DOHH2 (cell line): ENCODE data around the gene SH2D2A.

Experiments used
- H3F3A ChIP-seq: fragments of 200-600 bp; sonication (generic), shearing (Covaris generic); 2 replicates; pipeline ENCODE4 v1.6.0; 2016; ENCODE audit warnings: antibody characterized with exemption, mild to moderate bottlenecking; ENCODE audit not compliant: control insufficient read depth, insufficient read depth
- H3K27ac ChIP-seq: fragments of 200-600 bp; sonication (generic); 2 replicates; pipeline ENCODE4 v1.5.1; 2014; ENCODE audit warnings: low read depth, mild to moderate bottlenecking, low read length, moderate library complexity
- H3K27me3 ChIP-seq: fragments of 200-600 bp; sonication (generic); 2 replicates; pipeline ENCODE4 v1.6.1; 2014; ENCODE audit warnings: mild to moderate bottlenecking, low read length, mixed read lengths; ENCODE audit not compliant: control insufficient read depth
- H3K36me3 ChIP-seq: fragments of 200-600 bp; sonication (generic); 2 replicates; pipeline ENCODE4 v1.6.1; 2014; ENCODE audit warnings: mild to moderate bottlenecking, low read length, moderate library complexity, mixed read lengths; ENCODE audit not compliant: control insufficient read depth
- H3K4me1 ChIP-seq: fragments of 200-600 bp; sonication (generic); 2 replicates; pipeline ENCODE4 v1.6.1; 2014; ENCODE audit warnings: mild to moderate bottlenecking, low read length, mixed read lengths; ENCODE audit not compliant: control insufficient read depth
- H3K4me2 ChIP-seq: fragments of 200-600 bp; sonication (generic); 2 replicates; pipeline ENCODE4 v1.6.0; 2014; ENCODE audit warnings: mild to moderate bottlenecking, low read length, moderate library complexity
- H3K4me3 ChIP-seq: fragments of 200-600 bp; sonication (generic); 2 replicates; pipeline ENCODE4 v1.5.1; 2014; ENCODE audit warnings: mild to moderate bottlenecking, low read length, mixed read lengths
- H3K79me2 ChIP-seq: fragments of 200-600 bp; sonication (generic); 2 replicates; pipeline ENCODE4 v1.6.1; 2014; ENCODE audit warnings: mild to moderate bottlenecking, low read length, mixed read lengths; ENCODE audit not compliant: control insufficient read depth
- H3K9me2 ChIP-seq: fragments of 200-600 bp; sonication (generic); replicated peaks from 2 replicates; pipeline ENCODE4 v1.6.1; 2014; ENCODE audit warnings: mild to moderate bottlenecking, low read length, mixed read lengths; ENCODE audit not compliant: control insufficient read depth
- H3K9me3 ChIP-seq: fragments of 200-600 bp; sonication (generic); 2 replicates; pipeline ENCODE4 v1.6.1; 2014; ENCODE audit warnings: antibody characterized with exemption, low read length, mixed read lengths; ENCODE audit not compliant: control insufficient read depth, insufficient read depth
- H4K20me1 ChIP-seq: fragments of 200-600 bp; sonication (generic); 2 replicates; pipeline ENCODE4 v1.6.0; 2014; ENCODE audit warnings: low read depth, mild to moderate bottlenecking, antibody characterized with exemption, low read length, moderate library complexity; ENCODE audit not compliant: control insufficient read depth, insufficient read depth
- CTCF ChIP-seq: fragments of 200-600 bp; sonication (generic); IDR thresholded peaks from one replicate; pipeline ENCODE4 v1.5.1; 2014; ENCODE audit warnings: antibody characterized with exemption, mild to moderate bottlenecking, low read depth, low read length; ENCODE audit not compliant: poor library complexity, severe bottlenecking
- EZH2phosphoT487 ChIP-seq: fragments of 200-600 bp; sonication (generic); IDR thresholded peaks from 2 replicates; pipeline ENCODE4 v1.6.1; 2017; ENCODE audit warnings: borderline replicate concordance, mild to moderate bottlenecking, antibody characterized with exemption, low read length, moderate library complexity, mixed read lengths

The SH2D2A gene

GRCh38 chr1:156828400-156829124 lies 11.9 kb upstream of the SH2D2A start:
- no peaks in the 10 kb centered on the region for H3F3A ChIP-seq
- H3K27ac ChIP-seq, result no peak overlapping the region
- no peaks in the 10 kb centered on the region for H3K36me3 ChIP-seq
- H3K79me2 ChIP-seq, result no peaks in the 10 kb centered on the region
- H3K4me3 ChIP-seq, result no peak overlapping the region
- H3K27me3 ChIP-seq, result peaks cover 45% of the 10 kb centered on the region
- no peak overlapping the region for H3K4me2 ChIP-seq
- no peaks in the 10 kb centered on the region for H4K20me1 ChIP-seq
- no peaks in the 10 kb centered on the region for H3K9me2 ChIP-seq
- no peaks in the 10 kb centered on the region for H3K4me1 ChIP-seq
- H3K9me3 ChIP-seq, result no peaks in the 10 kb centered on the region
- TF ChIP-seq EZH2phosphoT487, result no peak
- TF ChIP-seq CTCF, result no peak

- H3K36me3 ChIP-seq, result no peaks in the 10 kb centered on the region
- no peak overlapping the region for H3K27ac ChIP-seq
- no peak overlapping the region for H3K4me2 ChIP-seq
- no peaks in the 10 kb centered on the region for H3K9me3 ChIP-seq
- peaks cover 48% of the 10 kb centered on the region for H3K27me3 ChIP-seq
- no peaks in the 10 kb centered on the region for H4K20me1 ChIP-seq
- H3K4me1 ChIP-seq, result no peaks in the 10 kb centered on the region
- no peaks in the 10 kb centered on the region for H3K9me2 ChIP-seq
- H3F3A ChIP-seq, result no peaks in the 10 kb centered on the region
- no peak for TF ChIP-seq CTCF
- TF ChIP-seq EZH2phosphoT487, result no peak
- H3K4me3 ChIP-seq, result no peak overlapping the region
- no peaks in the 10 kb centered on the region for H3K79me2 ChIP-seq
Observed at GRCh38 chr1:156826630-156827029, 10.0 kb upstream of the SH2D2A start.

GRCh38 chr1:156823210-156823790 lies 6.7 kb upstream of the SH2D2A start:
- H4K20me1 ChIP-seq, result no peaks in the 10 kb centered on the region
- peaks cover 42% of the 10 kb centered on the region for H3K27me3 ChIP-seq
- no peaks in the 10 kb centered on the region for H3K36me3 ChIP-seq
- no peaks in the 10 kb centered on the region for H3K9me2 ChIP-seq
- no peaks in the 10 kb centered on the region for H3K9me3 ChIP-seq
- no peak overlapping the region for H3K4me3 ChIP-seq
- TF ChIP-seq EZH2phosphoT487 (no peak), CTCF (no peak)
- H3F3A ChIP-seq, result no peaks in the 10 kb centered on the region
- H3K4me2 ChIP-seq, result no peak overlapping the region
- no peaks in the 10 kb centered on the region for H3K4me1 ChIP-seq
- no peaks in the 10 kb centered on the region for H3K79me2 ChIP-seq
- no peak overlapping the region for H3K27ac ChIP-seq
